GM12878 (cell line): ENCODE measurements around the gene BCL2L13. TPM values are rescaled to one million over a fixed set of nuclear protein-coding genes. Genes with fewer than 3 reads are reported as not detected.

Experiments used
- ATF7 ChIP-seq: fragments of 450-650 bp; IDR thresholded peaks from 2 replicates; pipeline ENCODE4 v1.6.1; 2016; ENCODE audit warnings: low read depth, mild to moderate bottlenecking
- BRCA1 ChIP-seq: IDR thresholded peaks from 2 replicates; pipeline ENCODE4 v1.6.1; 2011; ENCODE audit warnings: low read depth, low read length, improper control_type of control experiment
- CHD4 ChIP-seq: fragments of 200-600 bp; sonication (generic); IDR thresholded peaks from 2 replicates; pipeline ENCODE4 v1.6.1; 2016; ENCODE audit warnings: mild to moderate bottlenecking
- CREB1 ChIP-seq: IDR thresholded peaks from 2 replicates; pipeline ENCODE4 v1.6.1; 2012; ENCODE audit warnings: low read depth, mild to moderate bottlenecking, inconsistent platforms
- DPF2 ChIP-seq: fragments of 450-650 bp; IDR thresholded peaks from 2 replicates; pipeline ENCODE4 v1.6.1; 2017; ENCODE audit warnings: mild to moderate bottlenecking
- GATAD2B ChIP-seq: fragments of 450-650 bp; conservative IDR thresholded peaks from 2 replicates; pipeline ENCODE4 v1.6.1; 2017; ENCODE audit warnings: low read depth, mild to moderate bottlenecking, moderate library complexity
- IKZF1 ChIP-seq: fragments of 450-650 bp; conservative IDR thresholded peaks from 2 replicates; pipeline ENCODE4 v1.6.1; 2017; ENCODE audit warnings: antibody characterized with exemption, mild to moderate bottlenecking
- MYC ChIP-seq: IDR thresholded peaks from 2 replicates; pipeline ENCODE4 v1.6.1; 2011; ENCODE audit warnings: mild to moderate bottlenecking, low read length, moderate library complexity, inconsistent platforms; ENCODE audit not compliant: insufficient read depth, insufficient replicate concordance, insufficient read length, severe bottlenecking
- NFXL1 ChIP-seq: fragments of 450-650 bp; IDR thresholded peaks from 2 replicates; pipeline ENCODE4 v1.6.1; 2017; ENCODE audit warnings: antibody characterized with exemption, mild to moderate bottlenecking, borderline replicate concordance
- NKRF ChIP-seq: fragments of 450-650 bp; conservative IDR thresholded peaks from 2 replicates; pipeline ENCODE4 v1.6.1; 2017; ENCODE audit warnings: mild to moderate bottlenecking, moderate library complexity
- NR2F1 ChIP-seq: fragments of 450-650 bp; conservative IDR thresholded peaks from 2 replicates; pipeline ENCODE4 v1.6.1; 2017; ENCODE audit warnings: mild to moderate bottlenecking
- POLR2A ChIP-seq: IDR thresholded peaks from 2 replicates; pipeline ENCODE4 v1.6.1; 2011; ENCODE audit warnings: low read depth, mild to moderate bottlenecking, low read length
- SMAD1 ChIP-seq: fragments of 450-650 bp; IDR thresholded peaks from 2 replicates; pipeline ENCODE4 v1.6.1; 2018; ENCODE audit warnings: mild to moderate bottlenecking, low read depth; ENCODE audit not compliant: partially characterized antibody
- SP1 ChIP-seq: IDR thresholded peaks from one replicate; pipeline ENCODE4 v1.6.1; 2011; ENCODE audit warnings: low read depth, low read length
- WRNIP1 ChIP-seq: IDR thresholded peaks from 2 replicates; pipeline ENCODE4 v1.6.1; 2011; ENCODE audit warnings: low read depth, low read length, improper control_type of control experiment, borderline replicate concordance
- YBX1 ChIP-seq: fragments of 450-650 bp; IDR thresholded peaks from 2 replicates; pipeline ENCODE4 v1.6.1; 2016; ENCODE audit warnings: antibody characterized with exemption
- ZNF592 ChIP-seq: fragments of 450-650 bp; IDR thresholded peaks from 2 replicates; pipeline ENCODE4 v1.6.1; 2017; ENCODE audit warnings: mild to moderate bottlenecking, moderate library complexity
- ZSCAN29 ChIP-seq: fragments of 450-650 bp; IDR thresholded peaks from 2 replicates; pipeline ENCODE4 v1.6.1; 2017; ENCODE audit warnings: mild to moderate bottlenecking, moderate library complexity
- polyA plus RNA-seq, 11 experiments: library from polyadenylated mRNA; depleted of rRNA in 4 of 11; unstranded in 6 of 11; stranded (reverse) in 5 of 11; fragments of >200 nt; fragmentation: Nextera tagmentation in 4 of 11; fragmentation: Illumina TruSeq in 1 of 11; extraction: Ambion mirVana in 4 of 11; extraction: Trizol in 1 of 11; gene quantifications; 1 replicate in 1 of 11; 2 replicates in 10 of 11; pipeline versions ENCODE4 v1.2.1 to v1.2.3, GENCODE V29; 2011 to 2016; ENCODE audit warnings: inconsistent platforms in 2 of 11, missing spikeins in 2 of 11, low read depth in 1 of 11
- total RNA-seq, 4 experiments: library from RNA; depleted of rRNA in 3 of 4; stranded (reverse); fragments of >200 nt in 3 of 4; fragmentation: Illumina TruSeq in 1 of 4; extraction: Trizol in 1 of 4; gene quantifications; 2 replicates each; pipeline versions ENCODE4 v1.2.1 to v1.2.3, GENCODE V29; 2013 to 2021
- TF ChIP-seq, protein P1 (sequence below): fragments of 450-650 bp; IDR thresholded peaks from 2 replicates; pipeline ENCODE4 v1.6.1; 2014; ENCODE audit warnings: mild to moderate bottlenecking
- TF ChIP-seq, protein P2 (sequence below): fragments of 150-350 bp; IDR thresholded peaks from 2 replicates; pipeline ENCODE4 v1.6.1; 2014; ENCODE audit warnings: mild to moderate bottlenecking, low read depth, low read length
- TF ChIP-seq, protein P3 (sequence below): IDR thresholded peaks from 2 replicates; pipeline ENCODE4 v1.6.1; 2011; ENCODE audit warnings: low read depth, low read length, improper control_type of control experiment, borderline replicate concordance
- TF ChIP-seq, protein P4 (sequence below): IDR thresholded peaks from 2 replicates; pipeline ENCODE4 v1.6.1; 2011; ENCODE audit warnings: low read depth, mild to moderate bottlenecking, low read length, moderate library complexity, borderline replicate concordance; ENCODE audit errors: extremely low read depth

The BCL2L13 gene
- total and polyA plus RNA-seq, 10 of the 15 experiments (the other 5 are each of a cell fraction or from before 2014, with no cell fraction given): 18.6 to 30.6 (median 28.2) TPM

DNA sequence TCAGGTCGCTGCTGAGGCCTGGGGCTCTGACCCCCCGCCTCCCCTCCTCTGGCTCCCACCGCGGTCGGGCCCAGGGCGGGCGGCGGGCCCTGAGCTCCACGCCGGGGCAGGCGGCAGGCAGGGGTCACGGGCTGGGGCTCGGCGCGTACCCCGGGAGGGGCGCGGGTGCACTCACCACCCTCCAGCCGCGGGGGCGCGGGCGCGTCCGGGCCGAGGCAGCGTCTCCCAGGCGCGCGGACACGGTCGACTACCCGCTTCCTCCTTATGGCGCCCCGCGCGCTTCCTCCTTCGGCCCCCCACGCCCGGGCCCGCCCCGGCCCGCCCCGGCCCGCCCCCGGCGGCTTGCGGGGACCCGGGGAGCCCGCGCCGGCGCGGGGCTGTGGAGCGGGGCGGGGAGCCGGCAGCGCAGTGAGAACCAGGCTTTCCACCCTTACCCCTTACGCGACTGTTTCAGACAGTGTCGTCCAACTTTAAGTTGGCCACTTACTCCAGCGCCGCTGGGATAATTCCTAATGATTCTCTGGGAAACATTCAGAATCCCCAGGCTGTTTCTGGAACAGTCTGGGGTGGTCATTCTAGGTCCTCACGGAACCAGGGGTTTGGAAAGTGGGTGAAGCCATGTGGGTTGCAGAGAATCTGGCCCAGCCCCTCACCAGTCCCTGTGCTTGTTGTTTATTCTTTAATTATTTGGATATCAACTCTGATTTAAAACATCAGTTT, 135.8 kb downstream of the BCL2L13 start, which contains the start of gene BID (continued):
- peak; percentile 69 for TF ChIP-seq NKRF
- peak; percentile 68; the same call in 1 of the 2 replicates for TF ChIP-seq POLR2A
- no peak for TF ChIP-seq SP1
- TF ChIP-seq NFXL1: no peak
- TF ChIP-seq NR2F1: peak; percentile 75
- TF ChIP-seq CREB1: no peak
- TF ChIP-seq WRNIP1: no peak
- TF ChIP-seq, protein P1, sequence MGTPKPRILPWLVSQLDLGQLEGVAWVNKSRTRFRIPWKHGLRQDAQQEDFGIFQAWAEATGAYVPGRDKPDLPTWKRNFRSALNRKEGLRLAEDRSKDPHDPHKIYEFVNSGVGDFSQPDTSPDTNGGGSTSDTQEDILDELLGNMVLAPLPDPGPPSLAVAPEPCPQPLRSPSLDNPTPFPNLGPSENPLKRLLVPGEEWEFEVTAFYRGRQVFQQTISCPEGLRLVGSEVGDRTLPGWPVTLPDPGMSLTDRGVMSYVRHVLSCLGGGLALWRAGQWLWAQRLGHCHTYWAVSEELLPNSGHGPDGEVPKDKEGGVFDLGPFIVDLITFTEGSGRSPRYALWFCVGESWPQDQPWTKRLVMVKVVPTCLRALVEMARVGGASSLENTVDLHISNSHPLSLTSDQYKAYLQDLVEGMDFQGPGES: no peak
- peak; percentile 79 for TF ChIP-seq IKZF1
- peak; percentile 93 for TF ChIP-seq DPF2
- TF ChIP-seq GATAD2B: peak; percentile 88
- TF ChIP-seq BRCA1: no peak
- TF ChIP-seq MYC: peak; percentile 40
- TF ChIP-seq ATF7: no peak
- no peak for TF ChIP-seq ZNF592
- TF ChIP-seq CHD4: no peak
- TF ChIP-seq ZSCAN29: no peak
- TF ChIP-seq, protein P2, sequence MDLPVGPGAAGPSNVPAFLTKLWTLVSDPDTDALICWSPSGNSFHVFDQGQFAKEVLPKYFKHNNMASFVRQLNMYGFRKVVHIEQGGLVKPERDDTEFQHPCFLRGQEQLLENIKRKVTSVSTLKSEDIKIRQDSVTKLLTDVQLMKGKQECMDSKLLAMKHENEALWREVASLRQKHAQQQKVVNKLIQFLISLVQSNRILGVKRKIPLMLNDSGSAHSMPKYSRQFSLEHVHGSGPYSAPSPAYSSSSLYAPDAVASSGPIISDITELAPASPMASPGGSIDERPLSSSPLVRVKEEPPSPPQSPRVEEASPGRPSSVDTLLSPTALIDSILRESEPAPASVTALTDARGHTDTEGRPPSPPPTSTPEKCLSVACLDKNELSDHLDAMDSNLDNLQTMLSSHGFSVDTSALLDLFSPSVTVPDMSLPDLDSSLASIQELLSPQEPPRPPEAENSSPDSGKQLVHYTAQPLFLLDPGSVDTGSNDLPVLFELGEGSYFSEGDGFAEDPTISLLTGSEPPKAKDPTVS: no peak
- TF ChIP-seq YBX1: no peak
- TF ChIP-seq, protein P3, sequence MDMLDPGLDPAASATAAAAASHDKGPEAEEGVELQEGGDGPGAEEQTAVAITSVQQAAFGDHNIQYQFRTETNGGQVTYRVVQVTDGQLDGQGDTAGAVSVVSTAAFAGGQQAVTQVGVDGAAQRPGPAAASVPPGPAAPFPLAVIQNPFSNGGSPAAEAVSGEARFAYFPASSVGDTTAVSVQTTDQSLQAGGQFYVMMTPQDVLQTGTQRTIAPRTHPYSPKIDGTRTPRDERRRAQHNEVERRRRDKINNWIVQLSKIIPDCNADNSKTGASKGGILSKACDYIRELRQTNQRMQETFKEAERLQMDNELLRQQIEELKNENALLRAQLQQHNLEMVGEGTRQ: no peak
- no peak for TF ChIP-seq SMAD1
- TF ChIP-seq, protein P4, sequence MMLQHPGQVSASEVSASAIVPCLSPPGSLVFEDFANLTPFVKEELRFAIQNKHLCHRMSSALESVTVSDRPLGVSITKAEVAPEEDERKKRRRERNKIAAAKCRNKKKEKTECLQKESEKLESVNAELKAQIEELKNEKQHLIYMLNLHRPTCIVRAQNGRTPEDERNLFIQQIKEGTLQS: no peak
